Lower lobe of right lung (tissue), 2 donors: ENCODE results near the gene HDGFL1. TPM values are rescaled to one million over a fixed set of nuclear protein-coding genes. Genes with fewer than 3 reads are reported as not detected.

Source experiments
- ATAC-seq, 2 donors: fragments of 200-7000 bp; cut with Tn5 transposase; one replicate each; pipeline ENCODE4 v1.9.1; 2020 to 2022; ENCODE audit warnings: mild to moderate bottlenecking in 2 of 2, moderate library complexity in 2 of 2
- DNase-seq: peaks from one replicate; pipeline ENCODE4 v3.0.0-alpha.2; 2020
- H3K27ac ChIP-seq: fragments of 200-600 bp; one replicate; pipeline ENCODE4 v1.8.0; 2022
- H3K27me3 ChIP-seq: fragments of 200-600 bp; one replicate; pipeline ENCODE4 v1.8.0; 2022; ENCODE audit warnings: low read depth
- H3K36me3 ChIP-seq: fragments of 200-600 bp; one replicate; pipeline ENCODE4 v1.8.0; 2022; ENCODE audit warnings: mild to moderate bottlenecking
- H3K4me1 ChIP-seq: fragments of 200-600 bp; one replicate; pipeline ENCODE4 v1.8.0; 2022
- H3K4me3 ChIP-seq: fragments of 200-600 bp; one replicate; pipeline ENCODE4 v1.8.0; 2022; ENCODE audit warnings: mild to moderate bottlenecking
- H3K9me3 ChIP-seq: fragments of 200-600 bp; one replicate; pipeline ENCODE4 v1.8.0; 2022
- CTCF ChIP-seq: fragments of 200-600 bp; IDR thresholded peaks from one replicate; pipeline ENCODE4 v1.8.0; 2022; ENCODE audit warnings: antibody characterized with exemption, mild to moderate bottlenecking
- intact Hi-C: fragments of 100-400 bp; cut with DNase I; formaldehyde crosslinking; loops from one replicate; pipeline ENCODE4 v1.11.0; 2022
- total RNA-seq: library from RNA; stranded (reverse); fragmentation: NEBNext Ultra II Directional; extraction: Animal tissue kit (Norgen Biotek cat#: 25700); gene quantifications from one replicate; pipeline ENCODE4 v1.2.1, GENCODE V29; 2021
- donor health status: DM: no; HTN: yes; CAD: no; lungs with severe emphysema.

The HDGFL1 gene
- total RNA-seq, 1 donor from 2014 or later, result not detected

DNA sequence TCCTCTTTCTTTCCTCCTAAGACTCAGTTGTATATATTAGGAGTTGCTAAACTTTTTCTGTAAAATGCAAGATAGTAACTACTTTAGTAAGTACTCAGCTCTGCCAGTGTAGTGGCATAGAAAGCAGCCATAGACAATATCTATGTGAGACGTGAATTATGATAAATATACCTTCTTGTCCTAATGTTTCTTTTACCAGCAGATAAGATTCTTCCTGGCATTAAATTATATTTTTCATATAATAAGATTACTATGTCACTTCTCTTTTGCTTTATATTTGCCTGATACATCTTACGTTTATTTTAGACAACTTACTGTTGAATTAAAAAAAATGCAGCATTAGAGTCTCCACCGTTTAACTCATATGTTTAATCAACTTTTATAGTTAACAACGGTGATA, 51.7 kb downstream of the HDGFL1 start:
- intact Hi-C loops, result no loop called here
- Histone ChIP-seq H3K27me3 (no peaks in the 10 kb centered on the region), H3K4me1 (no peaks in the 10 kb centered on the region), H3K4me3 (no peak overlapping the region), H3K27ac (no peak overlapping the region), H3K36me3 (no peaks in the 10 kb centered on the region), H3K9me3 (peaks cover 11% of the 10 kb centered on the region)
- no peak for TF ChIP-seq CTCF
- DNase-seq (no peak), ATAC-seq (no peak)
